ENCODE measurements around the gene GPR37L1.
"Not testable (repeated sequence)": the region's sequence is repeated elsewhere in the genome, so short reads cannot be mapped to it uniquely, and the experiment has no call there.

GPR37L1 gene

DNA sequence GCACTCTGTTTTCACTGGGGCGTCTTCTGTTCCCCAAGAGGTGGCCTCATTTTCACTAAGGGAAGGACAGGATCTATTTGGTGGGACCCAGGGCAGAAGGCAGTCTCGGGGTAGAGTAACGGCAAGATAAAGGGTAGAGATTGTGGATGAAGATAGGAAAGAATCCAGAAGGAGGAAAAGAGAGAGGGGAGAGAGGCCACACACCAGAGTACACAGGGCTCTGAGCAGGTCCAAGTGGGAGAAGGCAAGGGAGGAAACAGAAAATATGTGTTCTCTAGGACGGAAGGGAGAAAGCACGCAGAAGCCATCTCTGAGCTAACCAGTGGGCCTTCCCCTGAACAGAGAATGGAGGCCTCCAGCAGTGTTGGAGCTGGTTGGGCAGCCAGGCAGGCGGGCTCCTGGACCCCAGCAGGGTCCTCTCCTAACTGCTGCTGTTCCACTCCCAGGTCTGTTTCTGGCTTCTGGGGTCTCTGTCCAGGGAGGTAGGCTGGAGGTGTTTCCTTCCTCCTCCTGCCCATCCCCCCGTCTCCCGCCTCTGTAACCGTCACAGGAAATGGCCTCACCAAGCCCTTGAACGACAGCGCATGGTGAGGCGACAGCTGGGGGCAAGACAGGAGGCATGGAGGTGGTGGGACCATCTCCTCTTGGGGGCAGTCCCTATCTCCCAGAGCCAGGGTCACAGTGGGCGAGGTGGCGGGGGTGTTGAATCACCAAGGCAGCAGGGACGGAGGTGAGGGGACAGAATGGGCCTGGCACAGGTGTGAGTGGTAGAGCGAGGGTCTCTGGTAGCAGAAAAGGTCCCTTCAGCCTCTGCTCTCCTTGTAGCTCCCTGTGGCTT is 37.0 kb downstream of the GPR37L1 start:
- Histone ChIP-seq H3K36me3 (replicated peaks) (no peaks in the 10 kb centered on the region), H3K4me1 (no peaks in the 10 kb centered on the region), H3K9me3 (no peaks in the 10 kb centered on the region), H3K4me3 (no peak overlapping the region), H3K27me3 (ENCODE audit: low read depth) (no peaks in the 10 kb centered on the region)
- no peak for DNase-seq (ENCODE audit: low spot score in 2 of 2)
- in situ Hi-C loops (cut with MboI; ENCODE audit: low sequenced_read_pairs) = no loop called here

DNA sequence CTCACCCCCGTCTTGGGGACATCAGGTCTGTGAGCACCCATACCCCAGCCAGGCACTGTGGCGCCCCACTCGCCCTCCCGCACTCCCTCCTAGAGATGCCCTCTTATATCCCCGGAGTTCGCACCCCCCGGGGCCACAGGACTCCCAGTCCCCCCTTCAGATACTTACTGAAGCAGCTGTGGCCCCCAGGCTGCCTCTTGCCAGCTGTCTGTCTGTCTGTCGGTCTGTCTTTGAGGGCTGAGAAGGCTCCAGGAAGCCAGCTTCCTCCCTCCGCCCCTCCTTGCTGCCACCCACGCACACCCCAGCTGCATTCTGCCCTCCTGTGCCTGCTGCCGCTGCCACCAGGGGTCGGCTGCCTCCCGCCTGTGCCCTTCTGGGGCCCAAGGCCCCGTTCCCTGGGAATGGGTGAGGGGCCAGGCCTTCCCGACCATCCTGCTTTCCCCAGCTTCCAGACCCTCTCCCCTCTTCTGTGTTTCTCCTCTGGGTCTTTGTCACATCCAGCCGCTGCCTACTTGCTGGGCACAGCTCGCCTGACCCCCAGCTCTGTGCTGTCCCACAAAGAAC is 37.7 kb downstream of the GPR37L1 start, which contains the start of gene PTPN7:
PTPN7 (minus strand) TSS at position 226 of the 564 bp plus-strand sequence. CDS start 1,200 bp downstream, outside the sequence.
- Histone ChIP-seq H3K4me1 (no peaks in the 10 kb centered on the region), H3K27me3 (ENCODE audit: low read depth) (no peaks in the 10 kb centered on the region), H3K36me3 (replicated peaks) (no peaks in the 10 kb centered on the region), H3K9me3 (no peaks in the 10 kb centered on the region), H3K4me3 (no peak within 1 kb of the TSS)
- in situ Hi-C loops (cut with MboI; ENCODE audit: low sequenced_read_pairs) = no loop called here
- no peak for DNase-seq (ENCODE audit: low spot score in 2 of 2)

GRCh38 chr1:202161151-202162046 is 38.7 kb downstream of the GPR37L1 start:
- H3K27me3 ChIP-seq (ENCODE audit: low read depth) = no peaks in the 10 kb centered on the region
- DNase-seq (ENCODE audit: low spot score in 2 of 2) = no peak
- no peak overlapping the region for H3K4me3 ChIP-seq
- H3K36me3 ChIP-seq (replicated peaks) = no peaks in the 10 kb centered on the region
- in situ Hi-C loops (cut with MboI; ENCODE audit: low sequenced_read_pairs) = no loop called here
- H3K9me3 ChIP-seq = no peaks in the 10 kb centered on the region
- H3K4me1 ChIP-seq = no peaks in the 10 kb centered on the region

- Histone ChIP-seq H3K36me3 (replicated peaks) (no peaks in the 10 kb centered on the region), H3K4me1 (no peaks in the 10 kb centered on the region), H3K4me3 (no peak overlapping the region), H3K9me3 (no peaks in the 10 kb centered on the region), H3K27me3 (ENCODE audit: low read depth) (no peaks in the 10 kb centered on the region)
- no peak for DNase-seq (ENCODE audit: low spot score in 2 of 2)
- in situ Hi-C loops (cut with MboI; ENCODE audit: low sequenced_read_pairs) = no loop called here
Observed at GRCh38 chr1:202162047-202162417, 39.3 kb downstream of the GPR37L1 start.

DNA sequence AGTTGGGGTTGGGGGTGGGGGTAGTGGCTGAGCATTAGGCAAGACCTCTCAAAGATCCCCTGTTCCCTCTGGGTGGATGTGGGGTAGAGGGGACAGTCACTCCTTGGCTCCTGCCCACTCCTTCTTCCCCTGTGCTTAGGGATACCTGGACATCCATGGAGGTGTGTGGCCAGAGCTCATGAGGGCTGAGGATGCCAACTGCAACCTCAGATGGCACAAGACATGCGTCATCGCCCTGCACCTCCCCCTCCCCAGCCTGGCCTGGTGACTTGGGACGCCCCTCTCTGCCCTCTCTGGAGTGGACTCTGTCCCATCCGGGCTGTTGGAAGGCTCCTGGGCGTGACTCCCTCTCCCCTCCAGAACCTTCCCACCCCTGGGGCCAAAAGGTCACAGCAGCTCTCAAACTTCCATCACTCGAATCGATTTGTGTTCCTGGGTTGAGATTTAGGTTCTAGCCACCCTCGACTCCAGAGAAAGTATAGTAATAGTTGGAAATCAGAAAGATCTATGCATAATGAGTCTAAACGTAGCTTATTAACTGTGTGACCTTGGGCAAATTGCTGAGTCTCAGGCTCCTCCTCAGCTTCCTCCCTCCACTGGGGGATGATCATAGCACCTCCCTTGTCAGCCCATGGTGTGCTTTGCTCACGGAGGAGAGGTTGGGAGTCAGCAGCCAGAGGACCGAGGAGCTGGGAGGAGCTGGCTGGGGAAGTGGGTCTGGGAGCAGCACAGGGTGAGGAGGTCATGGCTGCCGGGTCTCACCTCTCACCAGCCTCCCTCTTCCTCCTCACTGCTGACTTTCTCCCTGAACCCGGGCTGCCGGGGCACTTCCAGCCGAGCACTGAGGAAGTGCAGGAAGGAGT is 39.9 kb downstream of the GPR37L1 start:
- Histone ChIP-seq H3K36me3 (replicated peaks) (no peaks in the 10 kb centered on the region), H3K4me3 (no peak overlapping the region), H3K9me3 (no peaks in the 10 kb centered on the region), H3K4me1 (no peaks in the 10 kb centered on the region), H3K27me3 (ENCODE audit: low read depth) (no peaks in the 10 kb centered on the region)
- no peak for DNase-seq (ENCODE audit: low spot score in 2 of 2)
- in situ Hi-C loops (cut with MboI; ENCODE audit: low sequenced_read_pairs) = no loop called here

- DNase-seq (ENCODE audit: low spot score in 2 of 2) = no peak
- no peaks in the 10 kb centered on the region for H3K9me3 ChIP-seq
- H3K4me3 ChIP-seq = no peak overlapping the region
- H3K36me3 ChIP-seq (replicated peaks) = no peaks in the 10 kb centered on the region
- no peaks in the 10 kb centered on the region for H3K4me1 ChIP-seq
- in situ Hi-C loops (cut with MboI; ENCODE audit: low sequenced_read_pairs) = no loop called here
- H3K27me3 ChIP-seq (ENCODE audit: low read depth) = no peaks in the 10 kb centered on the region
Observed at GRCh38 chr1:202163281-202164270, 40.9 kb downstream of the GPR37L1 start.

- H3K36me3 ChIP-seq (replicated peaks) = no peaks in the 10 kb centered on the region
- no peaks in the 10 kb centered on the region for H3K27me3 ChIP-seq (ENCODE audit: low read depth)
- H3K9me3 ChIP-seq = no peaks in the 10 kb centered on the region
- no peak overlapping the region for H3K4me3 ChIP-seq
- in situ Hi-C loops (cut with MboI; ENCODE audit: low sequenced_read_pairs) = no loop called here
- H3K4me1 ChIP-seq = no peaks in the 10 kb centered on the region
- DNase-seq (ENCODE audit: low spot score in 2 of 2) = no peak
Observed at GRCh38 chr1:202164271-202165037, 41.7 kb downstream of the GPR37L1 start.

DNA sequence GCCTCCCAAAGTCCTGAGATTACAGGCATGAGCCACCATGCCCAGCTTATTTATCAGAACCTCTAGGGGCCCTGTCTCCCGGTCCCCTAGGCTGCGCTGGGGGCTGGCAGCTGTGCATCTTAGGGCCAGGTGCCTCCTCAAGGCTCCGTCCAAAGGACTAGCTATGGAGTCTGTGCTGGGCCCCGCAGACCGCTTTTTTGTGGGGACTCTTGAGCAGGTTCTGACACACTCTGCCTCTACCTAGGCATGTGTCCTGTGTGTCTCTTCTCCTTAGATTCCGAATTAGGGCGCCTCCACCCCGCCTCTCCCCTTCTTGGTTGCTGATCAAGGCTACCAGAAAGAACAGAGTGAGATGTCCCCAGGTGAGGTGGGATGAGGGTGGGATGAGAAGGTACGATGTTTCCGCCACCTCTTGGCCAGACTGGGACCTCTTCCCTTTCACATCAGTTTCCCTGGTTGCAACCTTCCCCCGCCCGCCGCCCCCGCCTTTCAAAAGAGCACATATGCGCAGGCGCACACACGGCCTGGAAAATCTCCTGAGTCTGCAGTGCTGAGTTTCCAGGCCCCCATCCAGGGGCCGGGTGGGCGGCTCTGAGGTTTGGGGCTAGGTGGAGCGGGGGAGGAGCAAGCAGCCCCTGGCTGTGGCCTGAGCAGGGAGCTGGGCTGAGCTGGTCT is 42.7 kb downstream of the GPR37L1 start:
- no peak for DNase-seq (ENCODE audit: low spot score in 2 of 2)
- no peaks in the 10 kb centered on the region for H3K4me1 ChIP-seq
- H3K36me3 ChIP-seq (replicated peaks) = no peaks in the 10 kb centered on the region
- no peaks in the 10 kb centered on the region for H3K9me3 ChIP-seq
- H3K27me3 ChIP-seq (ENCODE audit: low read depth) = no peaks in the 10 kb centered on the region
- in situ Hi-C loops (cut with MboI; ENCODE audit: low sequenced_read_pairs) = no loop called here
- H3K4me3 ChIP-seq = no peak overlapping the region

GRCh38 chr1:202165942-202166843 is 43.5 kb downstream of the GPR37L1 start:
- H3K9me3 ChIP-seq = no peaks in the 10 kb centered on the region
- H3K27me3 ChIP-seq (ENCODE audit: low read depth) = no peaks in the 10 kb centered on the region
- in situ Hi-C loops (cut with MboI; ENCODE audit: low sequenced_read_pairs) = no loop called here
- no peak overlapping the region for H3K4me3 ChIP-seq
- no peaks in the 10 kb centered on the region for H3K4me1 ChIP-seq
- no peak for DNase-seq (ENCODE audit: low spot score in 2 of 2)
- no peaks in the 10 kb centered on the region for H3K36me3 ChIP-seq (replicated peaks)

- in situ Hi-C loops (cut with MboI; ENCODE audit: low sequenced_read_pairs); H3K27me3 ChIP-seq (ENCODE audit: low read depth); H3K4me3 ChIP-seq; H3K9me3 ChIP-seq; H3K36me3 ChIP-seq (replicated peaks); DNase-seq (ENCODE audit: low spot score in 2 of 2); H3K4me1 ChIP-seq: not testable (repeated sequence)
Observed at GRCh38 chr1:202167054-202167453, 44.3 kb downstream of the GPR37L1 start.
